HL-60/S4 (cell line): ENCODE measurements around the gene SOCS6.
"Not testable (repeated sequence)": the region's sequence is repeated elsewhere in the genome, so short reads cannot be mapped to it uniquely, and the experiment has no call there.

ENCODE experiments used
- in situ Hi-C: fragments of 300-500 bp; cut with MboI; formaldehyde crosslinking; loops from 2 replicates; pipeline ENCODE4 v1.14.3; 2022; ENCODE audit warnings: low sequenced_read_pairs

SOCS6 gene, protein sequence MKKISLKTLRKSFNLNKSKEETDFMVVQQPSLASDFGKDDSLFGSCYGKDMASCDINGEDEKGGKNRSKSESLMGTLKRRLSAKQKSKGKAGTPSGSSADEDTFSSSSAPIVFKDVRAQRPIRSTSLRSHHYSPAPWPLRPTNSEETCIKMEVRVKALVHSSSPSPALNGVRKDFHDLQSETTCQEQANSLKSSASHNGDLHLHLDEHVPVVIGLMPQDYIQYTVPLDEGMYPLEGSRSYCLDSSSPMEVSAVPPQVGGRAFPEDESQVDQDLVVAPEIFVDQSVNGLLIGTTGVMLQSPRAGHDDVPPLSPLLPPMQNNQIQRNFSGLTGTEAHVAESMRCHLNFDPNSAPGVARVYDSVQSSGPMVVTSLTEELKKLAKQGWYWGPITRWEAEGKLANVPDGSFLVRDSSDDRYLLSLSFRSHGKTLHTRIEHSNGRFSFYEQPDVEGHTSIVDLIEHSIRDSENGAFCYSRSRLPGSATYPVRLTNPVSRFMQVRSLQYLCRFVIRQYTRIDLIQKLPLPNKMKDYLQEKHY

GRCh38 chr18:70288851-70289328 is at the start of gene SOCS6:
Gene SOCS6 (plus strand): TSS chr18:70289045. CDS start chr18:70324669, 35,624 bp downstream.
- in situ Hi-C loops, result no loop called here

- in situ Hi-C loops, result no loop called here
Observed at GRCh38 chr18:70243131-70243929, 45.5 kb upstream of the SOCS6 start.

GRCh38 chr18:70246061-70246466 is 42.8 kb upstream of the SOCS6 start:
- in situ Hi-C loops, result no loop called here

DNA sequence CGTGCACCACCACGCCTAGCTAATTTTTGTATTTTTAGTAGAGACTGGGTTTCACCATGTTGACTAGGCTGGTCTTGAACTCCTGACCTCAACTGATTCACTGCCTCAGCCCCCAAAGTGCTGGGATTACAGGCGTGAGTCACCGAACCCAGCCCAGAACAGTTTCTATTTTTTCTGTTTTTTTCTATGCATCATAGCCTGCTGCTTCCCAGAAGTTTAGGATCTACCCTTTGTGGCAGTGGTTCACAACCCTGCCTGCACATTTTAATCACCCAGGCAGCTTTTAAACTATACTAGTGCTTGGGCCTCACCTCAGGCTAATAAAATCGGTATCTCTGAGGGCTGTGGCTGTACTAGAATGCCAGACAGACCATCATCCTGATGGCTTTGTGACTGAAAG is 39.7 kb upstream of the SOCS6 start:
- in situ Hi-C loops, result no loop called here

DNA sequence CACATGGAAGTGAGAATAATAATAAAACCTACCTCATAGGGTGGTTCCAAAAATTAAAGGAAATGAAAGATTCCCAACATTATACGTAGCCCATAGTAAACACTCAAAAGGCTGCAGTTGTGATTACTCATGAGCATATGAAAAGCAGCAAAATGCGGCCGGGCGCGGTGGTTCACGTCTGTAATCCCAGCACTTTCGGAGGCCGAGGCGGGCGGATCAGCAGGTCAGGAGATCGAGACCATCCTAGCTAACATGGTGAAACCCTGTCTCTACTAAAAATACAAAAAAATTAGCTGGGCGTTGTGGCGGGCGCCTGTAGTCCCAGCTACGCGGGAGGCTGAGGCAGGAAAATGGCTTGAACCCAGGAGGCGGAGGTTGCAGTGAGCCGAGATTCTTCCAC is 39.0 kb upstream of the SOCS6 start:
- in situ Hi-C loops, result not testable (repeated sequence)

GRCh38 chr18:70250781-70251180 is 38.1 kb upstream of the SOCS6 start:
- in situ Hi-C loops, result no loop called here

- in situ Hi-C loops, result no loop called here
Observed at GRCh38 chr18:70256184-70256583, 32.7 kb upstream of the SOCS6 start.

GRCh38 chr18:70256994-70257393 is 31.9 kb upstream of the SOCS6 start:
- in situ Hi-C loops, result no loop called here

DNA sequence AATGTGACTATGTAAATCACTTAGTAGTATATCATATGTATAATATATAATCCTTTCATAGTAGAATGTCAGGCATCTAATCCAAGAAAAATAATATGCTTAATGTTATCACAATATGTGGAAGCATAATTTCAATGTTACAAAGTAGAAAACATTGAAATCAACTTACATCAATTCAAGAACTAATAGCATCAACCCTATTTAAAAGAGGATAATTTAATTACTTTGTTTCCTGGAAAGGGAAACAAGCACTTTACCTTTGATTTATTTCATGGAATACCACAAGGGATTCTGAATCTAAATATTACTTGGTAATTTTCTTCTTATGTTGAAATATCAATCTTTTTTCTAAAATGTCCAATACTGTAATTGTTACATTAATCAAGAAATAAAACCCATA is 30.6 kb upstream of the SOCS6 start:
- in situ Hi-C loops, result no loop called here

GRCh38 chr18:70260683-70261082 is 28.2 kb upstream of the SOCS6 start:
- in situ Hi-C loops, result no loop called here

DNA sequence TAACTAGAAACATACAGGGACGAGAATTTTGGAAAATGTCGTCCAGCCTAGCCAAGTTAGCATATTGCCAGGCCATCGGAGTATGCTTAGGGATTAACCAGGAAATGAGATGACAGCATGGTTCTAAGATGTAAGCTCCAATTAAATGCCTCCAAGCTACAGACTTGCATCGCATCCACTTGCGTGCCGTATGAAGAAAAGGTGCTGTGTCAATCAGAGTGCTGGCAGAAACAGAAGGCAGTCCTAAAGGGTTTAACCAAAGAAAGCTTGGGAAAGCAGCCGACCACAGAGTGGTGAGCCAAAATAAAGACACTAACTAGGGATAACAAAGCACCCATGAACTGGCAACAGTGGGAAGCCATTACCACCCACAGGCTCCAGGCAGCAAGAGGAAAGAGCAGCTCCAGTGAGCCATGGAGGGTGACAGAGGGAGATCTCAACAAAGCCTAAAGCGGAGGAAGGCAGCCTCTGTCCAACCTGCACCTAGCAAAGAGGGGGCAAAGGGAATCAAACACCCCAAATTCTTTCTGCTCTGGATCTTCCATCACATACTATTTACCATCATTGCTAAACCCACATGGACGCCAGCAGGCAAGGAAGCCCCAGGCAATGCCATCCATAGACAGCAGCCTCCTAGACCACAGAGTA is 27.6 kb upstream of the SOCS6 start:
- in situ Hi-C loops, result no loop called here

- in situ Hi-C loops, result no loop called here
Observed at GRCh38 chr18:70263336-70263735, 25.5 kb upstream of the SOCS6 start.

GRCh38 chr18:70271742-70272141 is 17.1 kb upstream of the SOCS6 start:
- in situ Hi-C loops, result no loop called here

GRCh38 chr18:70273021-70273420 is 15.8 kb upstream of the SOCS6 start:
- in situ Hi-C loops, result no loop called here

DNA sequence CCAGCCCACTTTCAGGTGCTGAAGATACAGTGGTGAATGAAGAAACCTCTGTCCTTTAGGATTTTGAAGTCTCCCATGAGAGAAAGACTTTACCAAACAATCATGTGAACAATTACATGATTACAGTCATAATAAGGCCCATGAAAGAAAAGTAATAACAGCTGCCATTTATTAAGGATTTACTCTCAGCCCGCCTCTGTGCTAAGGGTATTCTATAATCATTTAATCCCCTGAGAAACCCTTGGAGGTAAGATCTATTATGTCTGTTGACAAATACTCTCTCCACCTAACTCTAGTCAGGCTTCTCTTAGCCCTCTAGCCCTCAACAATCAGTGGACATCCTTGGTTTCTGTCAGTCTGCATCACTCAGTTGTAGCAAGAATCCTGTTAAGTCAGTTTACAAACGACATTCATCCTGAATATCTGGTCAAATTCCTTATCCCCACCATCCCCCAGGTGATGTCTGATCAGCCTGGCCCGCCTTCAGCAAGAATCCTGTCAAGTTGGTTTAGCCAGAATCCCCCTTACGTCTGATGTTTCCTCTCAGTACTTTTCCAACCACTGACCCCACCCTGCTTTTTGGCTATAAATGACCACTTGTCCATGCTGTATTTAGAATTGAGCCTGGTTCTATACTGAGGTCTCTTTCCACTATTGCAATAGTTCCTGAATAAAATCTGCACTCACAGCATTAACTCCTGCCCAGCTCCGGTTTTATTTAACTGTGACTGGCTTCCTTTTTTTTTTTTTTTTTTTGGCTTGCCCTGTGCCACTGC is 12.2 kb upstream of the SOCS6 start:
- in situ Hi-C loops, result no loop called here

- in situ Hi-C loops, result no loop called here
Observed at GRCh38 chr18:70279470-70279869, 9.4 kb upstream of the SOCS6 start.

DNA sequence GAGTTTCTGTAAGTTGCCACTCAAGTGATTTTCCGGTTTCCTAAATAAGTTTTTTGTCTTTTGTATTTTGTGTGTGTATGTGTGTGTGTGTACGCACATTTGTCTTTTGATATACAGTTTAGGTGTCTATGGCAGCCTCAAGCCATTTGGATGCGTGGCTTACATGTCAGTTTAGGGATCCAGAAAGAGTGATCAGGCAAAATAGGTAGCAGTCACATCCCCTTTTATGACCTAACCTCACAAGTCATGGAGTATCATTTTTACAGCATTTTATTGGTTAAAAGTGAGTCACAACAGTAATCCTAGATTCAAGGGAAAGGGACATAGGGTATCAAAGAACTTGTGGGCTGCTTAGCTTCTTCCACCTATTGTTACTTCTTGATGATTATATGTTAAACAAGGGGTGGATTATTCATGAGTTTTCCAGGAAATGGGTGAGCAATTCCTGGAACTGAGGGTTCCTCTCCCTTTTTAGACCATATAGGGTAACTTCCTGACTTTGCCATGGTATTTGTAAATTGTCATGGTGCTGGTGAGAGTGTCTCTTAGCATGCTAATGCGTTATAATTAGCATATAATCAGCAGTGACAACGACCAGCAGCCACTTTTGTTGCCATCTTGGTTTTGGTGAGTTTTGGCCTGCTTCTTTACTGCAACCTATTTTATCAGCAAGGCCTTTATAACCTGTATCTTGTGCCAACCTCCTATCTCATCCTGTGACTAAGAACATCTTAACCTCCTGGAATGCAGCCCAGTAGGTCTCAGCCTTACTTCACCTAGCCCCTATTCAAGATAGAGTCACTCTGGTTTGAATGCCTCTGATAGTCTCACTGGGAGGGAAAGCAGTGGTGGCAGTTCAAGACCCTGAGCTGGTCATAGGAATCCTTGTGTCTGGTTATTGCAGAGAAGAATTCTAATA is 8.6 kb upstream of the SOCS6 start:
- in situ Hi-C loops, result no loop called here

- in situ Hi-C loops, result no loop called here
Observed at GRCh38 chr18:70284976-70285620, 3.7 kb upstream of the SOCS6 start.

- in situ Hi-C loops, result no loop called here
Observed at GRCh38 chr18:70287731-70288130, 1.1 kb upstream of the SOCS6 start.
